HG03025 (cell line): Measurements from ENCODE around the gene FMO2.
A peak's percentile ranks its signal among the peaks of the same experiment; 100 is the strongest.

Experiments
- ATAC-seq: cut with Tn5 transposase; IDR thresholded peaks from one replicate; pipeline ENCODE4 v1.9.1; 2021; ENCODE audit warnings: mild to moderate bottlenecking, moderate library complexity; ENCODE audit not compliant: unreplicated experiment, low FRiP score

Gene FMO2

DNA sequence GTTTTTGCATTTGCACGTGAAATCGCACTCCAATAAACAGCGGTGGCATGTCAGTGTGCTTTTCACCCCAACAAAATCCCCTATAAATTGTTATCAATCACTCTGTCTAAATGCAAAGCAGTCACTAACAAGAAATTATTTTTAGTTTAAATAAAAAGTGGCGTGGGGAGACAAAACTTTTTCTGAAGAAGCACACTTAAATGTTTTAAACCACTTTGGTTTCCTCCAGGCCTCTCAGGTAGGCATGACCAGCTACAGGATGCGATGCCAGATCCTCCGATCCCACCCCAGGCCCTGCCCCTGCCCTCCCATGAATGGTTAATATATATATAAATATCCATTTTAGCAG is 66.8 kb downstream of the FMO2 start:
- ATAC-seq, result no peak

DNA sequence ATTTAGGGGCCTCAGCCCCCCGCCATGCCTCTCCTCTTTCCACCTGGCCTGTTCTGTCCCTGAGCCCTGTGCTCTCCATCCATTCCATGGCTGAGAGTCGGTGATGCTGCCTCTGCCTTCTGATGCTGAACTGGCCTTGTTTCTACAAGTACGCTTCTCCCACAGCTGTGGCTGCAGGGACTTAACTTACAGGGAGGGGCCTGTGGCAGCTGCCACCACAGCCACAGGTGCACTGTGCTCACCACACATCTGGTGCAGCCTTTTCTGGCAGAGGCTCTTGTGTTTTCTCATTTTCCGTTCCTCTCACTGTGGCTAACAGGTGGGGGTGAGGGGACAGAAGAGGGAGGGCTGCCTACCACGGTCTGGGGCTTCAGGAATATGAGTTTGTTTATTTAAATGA is 67.4 kb downstream of the FMO2 start:
- peak; percentile 92 for ATAC-seq

DNA sequence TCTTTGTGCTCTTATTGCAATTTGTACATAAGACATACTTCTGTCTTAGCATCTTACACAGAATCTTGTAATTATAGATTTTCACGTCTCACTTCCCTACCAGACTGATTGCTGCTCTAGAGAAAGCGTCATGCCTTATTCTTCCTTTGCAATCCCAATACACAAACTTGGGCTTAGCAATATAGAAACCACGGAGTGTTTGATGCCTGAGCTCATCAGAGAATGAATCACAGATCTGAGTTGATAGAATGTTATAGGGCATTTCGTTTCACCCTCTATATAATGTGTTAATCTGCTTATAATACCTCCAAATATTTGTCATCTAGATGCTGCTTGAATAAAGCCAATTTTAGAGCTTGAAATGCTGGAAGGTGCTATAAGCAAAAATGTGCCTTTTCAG is 69.8 kb downstream of the FMO2 start:
- no peak for ATAC-seq

DNA sequence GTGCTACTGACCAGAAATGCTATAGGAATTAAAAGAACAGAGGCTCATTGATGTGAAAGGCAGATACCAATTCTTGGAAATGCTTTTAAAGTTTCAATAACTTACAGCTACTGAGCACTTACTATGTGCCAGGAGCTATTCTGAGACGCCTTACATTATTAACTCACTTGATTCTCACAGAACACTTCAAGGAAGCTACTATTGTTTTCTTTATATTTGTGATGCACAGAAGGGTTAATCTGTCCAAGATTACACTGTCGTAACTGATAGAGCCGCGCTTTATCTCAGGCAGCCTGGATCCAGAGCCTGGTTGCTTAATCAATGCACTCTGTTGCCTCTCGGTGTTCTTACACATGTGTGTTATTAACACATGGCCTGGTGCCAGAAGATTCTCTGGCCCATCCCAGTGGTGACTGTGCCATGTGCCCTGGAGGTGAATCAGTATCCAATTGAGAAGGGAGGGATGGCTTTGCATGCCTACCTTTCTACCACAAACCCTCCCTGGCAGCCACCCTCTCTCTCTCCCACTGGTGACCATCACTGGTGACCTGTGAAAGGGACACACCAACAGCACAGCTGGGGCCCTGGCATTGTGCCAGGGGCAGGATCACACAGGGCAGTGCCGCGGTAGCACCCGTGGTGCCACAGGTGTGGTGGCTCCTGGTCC is 72.0 kb downstream of the FMO2 start:
- ATAC-seq, result no peak

DNA sequence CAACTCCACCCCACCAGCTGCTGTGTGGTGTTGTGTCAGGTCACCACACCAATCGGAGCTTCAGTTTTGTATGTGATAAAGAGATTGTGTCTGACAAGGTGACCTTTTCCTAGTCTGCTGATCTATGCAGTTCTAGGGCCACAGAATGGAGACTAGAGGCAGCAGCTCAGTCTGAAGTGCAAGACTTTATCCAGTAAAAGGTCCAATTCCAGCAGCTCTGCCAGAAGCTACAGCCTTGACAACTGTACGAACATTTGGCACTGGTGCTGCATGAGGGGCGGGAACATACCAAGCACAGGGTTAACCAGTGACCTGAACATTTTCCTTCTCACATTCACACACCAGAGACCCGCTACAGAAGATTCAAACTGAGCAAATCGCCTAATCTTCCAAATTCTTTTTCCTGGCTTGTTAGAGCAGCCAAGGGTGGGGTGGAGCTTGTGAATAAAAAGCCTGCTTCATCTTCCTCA is 72.5 kb downstream of the FMO2 start:
- no peak for ATAC-seq

DNA sequence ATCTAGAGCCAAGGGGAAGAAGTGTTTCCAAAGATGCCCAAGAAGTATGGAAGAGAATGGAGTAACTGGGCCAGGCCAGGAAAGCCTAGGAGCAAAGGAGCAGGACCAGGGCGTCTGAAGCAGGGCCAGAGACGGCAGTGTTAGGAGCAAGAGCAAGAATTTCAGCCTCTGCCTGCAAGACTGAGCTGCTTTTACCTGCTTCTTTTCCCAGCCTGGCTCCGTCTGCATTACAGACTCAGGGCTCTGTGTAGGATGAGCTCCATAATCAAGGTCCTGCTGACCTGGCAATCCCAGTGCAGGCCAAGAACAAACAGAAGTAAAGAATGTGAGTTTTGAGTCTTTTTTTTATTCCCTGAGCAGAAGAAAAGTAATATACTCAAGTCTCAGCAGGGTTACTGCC is 73.3 kb downstream of the FMO2 start:
- ATAC-seq, result no peak

DNA sequence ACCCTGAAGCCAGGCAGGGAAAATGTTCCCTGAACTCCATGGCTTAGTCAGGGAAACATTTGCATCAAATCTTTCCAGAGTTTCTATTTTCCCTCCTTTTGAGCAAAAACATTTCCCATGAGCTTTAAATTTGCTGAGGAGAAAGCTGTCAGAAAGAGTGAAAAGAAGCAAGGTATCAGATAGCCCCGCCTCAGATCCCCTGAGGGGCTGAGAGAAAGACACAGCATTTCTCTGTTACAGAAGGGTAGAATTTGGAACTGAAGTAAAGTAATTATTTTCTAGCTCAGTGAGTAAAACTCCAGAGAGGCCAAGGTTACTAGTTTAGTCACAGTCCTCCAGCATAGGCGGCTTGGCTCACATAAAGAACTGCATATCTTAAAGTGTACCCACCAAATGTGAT is 73.8 kb downstream of the FMO2 start:
- ATAC-seq, result no peak
